Thyroid gland (tissue), 4 donors: Measurements from ENCODE around the gene SESN1. TPM values are rescaled to one million over a fixed set of nuclear protein-coding genes. Genes with fewer than 3 reads are reported as not detected.

Experiments used
- DNase-seq, 2 donors: peaks; one replicate each; pipeline ENCODE4 v3.0.0-alpha.2; 2019
- H3K27ac ChIP-seq, 3 donors: fragments of 200-600 bp; sonication (generic); 1 replicate in 2 of 3; 2 replicates in 1 of 3; pipeline ENCODE4 v1.5.1; 2016 to 2019; ENCODE audit warnings: mild to moderate bottlenecking in 1 of 3, moderate library complexity in 1 of 3
- H3K27me3 ChIP-seq: fragments of 200-600 bp; sonication (generic); one replicate; pipeline ENCODE4 v1.5.1; 2019
- H3K36me3 ChIP-seq, 2 donors: fragments of 200-600 bp; sonication (generic); one replicate each; pipeline ENCODE4 v1.5.1; 2016 to 2019
- H3K4me1 ChIP-seq, 2 donors: fragments of 200-600 bp; sonication (generic); one replicate each; pipeline ENCODE4 v1.5.1; 2017 to 2019
- H3K4me3 ChIP-seq, 3 donors: fragments of 200-600 bp; sonication (generic); replicated peaks in 1 of 3; 1 replicate in 2 of 3; 2 replicates in 1 of 3; pipeline ENCODE4 v1.5.1; 2016; ENCODE audit warnings: mild to moderate bottlenecking in 1 of 3
- H3K9me3 ChIP-seq: fragments of 200-600 bp; sonication (generic); one replicate; pipeline ENCODE4 v1.5.1; 2017
- POLR2A ChIP-seq, 2 donors: fragments of 450-650 bp; IDR thresholded peaks; one replicate each; pipeline ENCODE4 v1.6.1; 2017; ENCODE audit warnings: antibody characterized with exemption in 2 of 2, mild to moderate bottlenecking in 2 of 2, moderate library complexity in 1 of 2
- WGBS, 2 donors: methylation state at CpG; one replicate each; pipeline ENCODE4 v1.1.5; 2017; 5-methylcytosine and 5-hydroxymethylcytosine counted together
- intact Hi-C: fragments of 100-400 bp; cut with DNase I; formaldehyde crosslinking; loops from one replicate; pipeline ENCODE4 v1.15.1; 2023
- total RNA-seq, 4 donors: library from RNA; depleted of rRNA; stranded (reverse); fragments of >200 nt; gene quantifications; one replicate each; pipeline ENCODE4 v1.2.3, GENCODE V29; 2016
- TF ChIP-seq, protein P1 (sequence below), 6 experiments: fragments of 200-600 bp in 3 of 6; fragments of 450-650 bp in 3 of 6; sonication (generic) in 3 of 6; IDR thresholded peaks; one replicate each; pipeline ENCODE4 v1.5.1; 2016 to 2019; ENCODE audit warnings: antibody characterized with exemption in 6 of 6, mild to moderate bottlenecking in 2 of 6, inconsistent platforms in 1 of 6, moderate library complexity in 1 of 6

The SESN1 gene
- total RNA-seq, 4 donors from 2014 or later, result 43.8 to 68.1 (median 58.1) TPM

DNA sequence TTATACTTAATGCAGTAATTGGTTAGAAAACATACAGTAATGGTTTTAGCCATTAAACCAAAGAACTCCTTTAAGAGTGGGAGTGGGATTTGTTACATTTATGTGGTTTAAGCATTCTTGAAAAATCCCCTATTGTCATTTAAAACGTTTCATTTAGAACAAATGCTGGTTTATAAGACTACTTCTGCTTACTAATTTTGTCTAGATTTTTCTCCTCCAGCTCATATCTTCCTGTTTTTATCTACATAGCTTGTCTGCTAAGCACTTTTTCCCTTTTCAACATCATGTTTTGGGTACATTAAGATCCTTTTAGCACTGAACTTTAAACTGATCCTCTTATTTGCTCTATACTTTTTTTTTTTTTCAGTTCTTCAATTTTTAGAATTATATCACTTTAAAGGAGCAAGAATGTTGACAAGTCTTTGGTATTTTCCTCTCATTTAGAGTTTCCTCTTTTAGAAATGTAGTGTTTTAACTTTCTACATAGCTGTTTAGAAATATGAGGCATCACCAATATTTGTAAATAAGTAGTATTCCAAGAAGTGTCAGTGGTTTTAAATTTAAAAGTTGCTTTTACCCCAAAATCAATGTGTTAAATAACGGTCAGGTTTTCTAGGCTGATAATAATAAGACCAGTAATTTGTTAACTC is 80.9 kb downstream of the SESN1 start:
- Histone ChIP-seq H3K27me3 (no peaks in the 10 kb centered on the region), H3K27ac (peak overlapping the region in 2 of 3 donors; percentile 53 to 97), H3K9me3 (no peaks in the 10 kb centered on the region), H3K36me3 (no peaks in the 10 kb centered on the region), H3K4me3 (no peak overlapping the region), H3K4me1 (peaks cover 40 to 41% of the 10 kb centered on the region in 2 donors)
- WGBS, 2 donors, result 54 to 61% methylated on average over 2 of the region's 2 CpGs
- no peak for DNase-seq
- intact Hi-C loops, result loop anchor here (10.0 kb wide), 1 partner anchor 51 kb away; no protein-coding TSS in a partner anchor
- TF ChIP-seq POLR2A (IDR thresholded peaks at IDR 0.05), result no peak
- TF ChIP-seq, protein P1, sequence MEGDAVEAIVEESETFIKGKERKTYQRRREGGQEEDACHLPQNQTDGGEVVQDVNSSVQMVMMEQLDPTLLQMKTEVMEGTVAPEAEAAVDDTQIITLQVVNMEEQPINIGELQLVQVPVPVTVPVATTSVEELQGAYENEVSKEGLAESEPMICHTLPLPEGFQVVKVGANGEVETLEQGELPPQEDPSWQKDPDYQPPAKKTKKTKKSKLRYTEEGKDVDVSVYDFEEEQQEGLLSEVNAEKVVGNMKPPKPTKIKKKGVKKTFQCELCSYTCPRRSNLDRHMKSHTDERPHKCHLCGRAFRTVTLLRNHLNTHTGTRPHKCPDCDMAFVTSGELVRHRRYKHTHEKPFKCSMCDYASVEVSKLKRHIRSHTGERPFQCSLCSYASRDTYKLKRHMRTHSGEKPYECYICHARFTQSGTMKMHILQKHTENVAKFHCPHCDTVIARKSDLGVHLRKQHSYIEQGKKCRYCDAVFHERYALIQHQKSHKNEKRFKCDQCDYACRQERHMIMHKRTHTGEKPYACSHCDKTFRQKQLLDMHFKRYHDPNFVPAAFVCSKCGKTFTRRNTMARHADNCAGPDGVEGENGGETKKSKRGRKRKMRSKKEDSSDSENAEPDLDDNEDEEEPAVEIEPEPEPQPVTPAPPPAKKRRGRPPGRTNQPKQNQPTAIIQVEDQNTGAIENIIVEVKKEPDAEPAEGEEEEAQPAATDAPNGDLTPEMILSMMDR (IDR thresholded peaks at IDR 0.05), result no peak

DNA sequence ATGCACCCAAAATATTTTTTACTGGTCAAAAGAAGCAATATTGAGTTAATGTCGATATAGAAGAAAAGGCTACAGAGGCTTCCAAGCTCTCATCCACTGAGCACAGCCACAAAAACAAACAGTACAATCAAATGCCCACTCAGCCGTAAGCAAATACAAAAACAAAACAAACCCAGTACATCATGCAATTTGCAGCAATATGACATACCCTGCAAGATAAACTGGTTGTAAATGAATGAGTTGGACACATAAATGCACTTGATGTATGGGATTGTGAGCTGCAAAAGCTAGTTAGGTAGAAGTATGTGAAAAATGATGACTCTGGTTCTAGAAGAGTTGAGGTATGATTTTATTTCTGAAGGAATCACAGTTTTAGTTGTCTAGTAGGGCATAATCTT is 83.9 kb downstream of the SESN1 start:
- intact Hi-C loops, result loop anchor here (10.0 kb wide), 1 partner anchor 54 kb away; no protein-coding TSS in a partner anchor
- Histone ChIP-seq H3K27ac (peak overlapping the region; percentile 92 to 100 (median 97)), H3K36me3 (no peaks in the 10 kb centered on the region), H3K9me3 (no peaks in the 10 kb centered on the region), H3K4me1 (peaks cover 55 to 56% of the 10 kb centered on the region in 2 donors), H3K27me3 (no peaks in the 10 kb centered on the region), H3K4me3 (no peak overlapping the region)
- WGBS, 2 donors, result 26 to 36% methylated on average over 2 of the region's 2 CpGs
- TF ChIP-seq POLR2A (IDR thresholded peaks at IDR 0.05), result no peak
- TF ChIP-seq, protein P1 (IDR thresholded peaks at IDR 0.05), result no peak
- peak; percentile 17 to 19 for DNase-seq

DNA sequence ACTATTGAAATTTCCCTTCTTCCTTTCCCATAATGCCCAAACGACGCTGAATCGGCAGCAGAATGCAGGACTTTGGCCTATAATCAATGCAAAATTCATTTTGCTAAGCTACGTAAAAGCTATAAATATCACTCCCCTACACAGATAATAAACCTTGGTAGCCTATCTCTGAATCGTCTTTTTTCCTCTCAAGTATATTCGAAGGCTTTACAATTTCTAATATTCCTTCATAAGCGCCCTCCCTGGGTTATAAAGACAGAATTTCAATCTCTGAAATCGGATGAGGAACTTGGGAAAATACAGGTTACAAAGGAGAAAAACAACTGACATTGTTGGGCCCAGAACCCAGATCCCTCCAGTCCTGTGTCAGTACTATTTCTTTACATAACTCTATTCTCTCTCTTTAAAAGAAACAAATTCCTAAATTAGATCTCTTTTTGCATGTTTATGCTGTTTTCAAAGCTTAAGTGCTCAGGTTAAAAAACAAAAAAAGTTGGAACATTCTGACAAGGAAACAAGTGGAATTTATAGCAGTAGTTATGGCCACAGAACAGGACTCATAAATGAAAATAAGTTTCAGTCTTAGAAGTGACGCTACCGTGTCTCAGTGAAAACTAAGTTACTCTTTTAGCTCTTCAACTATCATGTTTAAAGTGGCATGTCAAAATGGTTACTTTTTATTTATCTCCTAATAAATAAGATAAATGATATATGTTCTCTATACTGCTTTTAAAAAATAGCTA is 84.5 kb downstream of the SESN1 start:
- H3K4me3 ChIP-seq, result peak overlapping the region in 2 of 3 donors; percentile 28 to 67
- intact Hi-C loops, result loop anchor here (10.0 kb wide), 2 partner anchors 55 kb away; no protein-coding TSS in a partner anchor
- no peaks in the 10 kb centered on the region for H3K9me3 ChIP-seq
- no peaks in the 10 kb centered on the region for H3K36me3 ChIP-seq
- H3K27me3 ChIP-seq, result no peaks in the 10 kb centered on the region
- peak overlapping the region; percentile 92 to 100 (median 97) for H3K27ac ChIP-seq
- no peak for TF ChIP-seq POLR2A (IDR thresholded peaks at IDR 0.05)
- TF ChIP-seq, protein P1 (IDR thresholded peaks at IDR 0.05), result no peak
- no peak for DNase-seq
- peaks cover 59 to 62% of the 10 kb centered on the region in 2 donors for H3K4me1 ChIP-seq
- WGBS, 2 donors, result 13 to 17% methylated on average over 10 of the region's 10 CpGs

DNA sequence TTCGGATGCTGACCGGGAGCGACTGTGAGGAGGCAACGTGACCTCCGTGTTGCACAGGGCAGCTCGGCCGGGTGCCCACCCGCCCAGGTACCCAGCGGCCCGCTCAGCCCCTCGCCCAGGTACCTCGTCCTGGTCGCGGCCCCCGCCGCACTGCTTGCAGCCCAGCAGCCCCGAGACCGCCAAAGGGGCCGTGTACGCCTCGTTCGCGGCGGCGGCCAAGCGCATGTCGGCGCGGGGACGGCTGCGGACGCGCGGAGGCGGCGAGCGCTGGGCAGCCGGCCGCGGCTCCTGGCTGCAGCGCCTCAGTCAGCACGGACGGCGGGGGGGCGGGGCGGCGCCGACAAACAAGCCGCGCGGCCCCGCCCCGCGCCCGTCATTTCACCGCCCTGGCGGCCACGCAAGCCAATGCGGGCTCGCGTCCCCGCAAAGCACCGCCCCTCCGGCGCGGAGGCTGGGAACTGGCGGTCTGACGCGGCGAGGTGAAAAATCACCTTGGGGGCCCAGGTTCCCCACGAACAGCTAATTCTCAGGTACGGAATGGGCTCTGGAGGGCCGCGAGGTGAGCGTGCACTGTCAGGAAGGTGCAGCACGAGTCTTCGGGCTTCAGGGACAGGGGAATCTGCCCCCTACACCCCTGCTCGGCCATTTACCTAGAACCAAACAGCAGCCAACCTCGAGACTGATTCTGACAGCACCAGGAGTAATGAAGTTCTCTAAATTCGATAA is 85.2 kb downstream of the SESN1 start:
- 0% methylated on average over 5 to 7 of the region's 80 CpGs for WGBS, 2 donors
- peak; percentile 97 for DNase-seq
- intact Hi-C loops, result loop anchor here (10.0 kb wide), 1 partner anchor 55 kb away; no protein-coding TSS in a partner anchor
- Histone ChIP-seq H3K4me1 (peaks cover 59 to 65% of the 10 kb centered on the region in 2 donors), H3K36me3 (no peaks in the 10 kb centered on the region), H3K4me3 (peak overlapping the region; percentile 43 to 83 (median 67)), H3K27me3 (no peaks in the 10 kb centered on the region), H3K27ac (peak overlapping the region; percentile 92 to 100 (median 97)), H3K9me3 (no peaks in the 10 kb centered on the region)
- TF ChIP-seq, protein P1 (IDR thresholded peaks at IDR 0.05), result peak in 3 of 6 experiments; percentile 32 to 59 (median 53)
- peak; percentile 41 to 99 for TF ChIP-seq POLR2A (IDR thresholded peaks at IDR 0.05)
